HEK293T (cell line): Measurements from ENCODE around the gene MOV10L1.

Source experiments
- BHLHE40 ChIP-seq: fragments of 450-650 bp; IDR thresholded peaks from 2 replicates; pipeline ENCODE4 v1.6.1; 2016; ENCODE audit warnings: mild to moderate bottlenecking, moderate library complexity, borderline replicate concordance
- CTBP1 ChIP-seq: fragments of 450-650 bp; IDR thresholded peaks from 2 replicates; pipeline ENCODE4 v1.6.1; 2016; ENCODE audit warnings: borderline replicate concordance
- ELF4 ChIP-seq: fragments of 450-650 bp; IDR thresholded peaks from 2 replicates; pipeline ENCODE4 v1.6.1; 2017; ENCODE audit warnings: antibody characterized with exemption
- FOXA1 ChIP-seq: fragments of 450-650 bp; IDR thresholded peaks from 2 replicates; pipeline ENCODE4 v1.6.1; 2016; ENCODE audit warnings: mild to moderate bottlenecking
- HDGF ChIP-seq: fragments of 450-650 bp; IDR thresholded peaks from 2 replicates; pipeline ENCODE4 v1.6.1; 2017; ENCODE audit warnings: antibody characterized with exemption, borderline replicate concordance
- SP1 ChIP-seq: fragments of 450-650 bp; IDR thresholded peaks from 2 replicates; pipeline ENCODE4 v1.6.1; 2017
- ZNF384 ChIP-seq: fragments of 450-650 bp; IDR thresholded peaks from 2 replicates; pipeline ENCODE4 v1.6.1; 2016

DNA sequence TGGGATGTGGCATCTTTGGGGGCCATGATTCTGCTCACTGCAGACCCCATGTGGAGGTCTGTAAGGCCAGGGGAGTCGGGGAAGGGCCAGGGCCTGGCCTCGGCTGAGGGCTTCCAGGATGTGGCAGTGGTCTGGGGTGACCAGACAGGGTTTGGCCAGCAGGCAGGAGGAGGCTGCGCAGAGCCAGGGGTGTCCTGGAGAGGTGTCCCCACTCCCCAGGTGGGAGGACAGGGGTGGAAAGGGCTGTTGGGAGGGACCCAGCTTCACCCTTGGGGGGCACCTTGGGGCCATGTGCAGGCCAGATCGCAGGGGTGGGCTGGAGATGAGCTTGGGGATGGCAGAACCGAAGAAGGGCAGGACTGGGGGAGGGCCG lies 84.2 kb downstream of the MOV10L1 start:
- TF ChIP-seq HDGF, result no peak
- TF ChIP-seq ELF4, result no peak
- no peak for TF ChIP-seq ZNF384
- TF ChIP-seq SP1, result no peak
- TF ChIP-seq CTBP1, result no peak
- TF ChIP-seq BHLHE40, result no peak
- TF ChIP-seq FOXA1, result no peak
